ENCODE results near the gene CTPS1.
A peak's percentile ranks its signal among the peaks of the same experiment; 100 is the strongest.

DNA sequence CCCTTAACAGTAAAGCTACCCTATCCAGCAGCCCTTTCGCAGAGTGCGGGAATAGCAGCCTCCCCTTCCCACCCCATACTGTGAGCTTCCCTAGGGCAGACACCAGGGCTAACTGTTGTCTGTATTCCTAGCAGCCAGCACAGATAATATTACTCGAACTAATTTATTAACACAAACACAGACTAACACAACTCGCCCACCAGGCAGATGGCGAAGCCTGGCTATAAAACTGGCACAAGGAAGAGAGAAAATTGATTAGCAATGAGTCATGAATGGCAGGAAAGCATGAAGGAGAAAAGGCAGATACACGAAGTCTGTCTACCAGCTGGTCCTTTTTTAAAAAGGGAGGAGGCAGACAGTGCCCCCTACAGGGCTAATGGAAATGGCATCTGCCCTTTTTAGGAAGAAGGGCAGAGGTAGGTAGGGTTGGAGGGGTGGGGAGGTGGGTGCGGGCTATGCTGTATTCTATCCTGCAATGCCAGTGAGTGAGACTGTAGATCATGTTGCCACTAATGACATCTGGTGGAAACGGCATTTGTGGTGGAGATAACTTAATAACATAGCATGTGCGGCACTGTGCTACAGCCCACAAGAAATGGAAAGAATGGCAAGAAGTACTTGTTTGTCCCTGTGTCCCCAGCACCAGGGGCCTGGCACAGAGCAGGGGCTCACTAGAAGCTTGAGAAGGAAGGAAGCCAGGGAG is 30.6 kb upstream of the CTPS1 start:
- TF ChIP-seq EZH2 (IDR thresholded peaks at IDR 0.05; ENCODE audit: borderline replicate concordance, low read depth, low read length, severe bottlenecking): no peak
- TF ChIP-seq CTCF (IDR thresholded peaks at IDR 0.05; ENCODE audit: borderline replicate concordance, extremely low read depth, low read length, poor library complexity, severe bottlenecking): peak; percentile 66
